Measurements from ENCODE around the gene GJB3. TPM values are rescaled to one million over a fixed set of nuclear protein-coding genes. Genes with fewer than 3 reads are reported as not detected.

The GJB3 gene
- total RNA-seq, 1 donor from 2014 or later: 29.7 TPM

- no peak for DNase-seq (ENCODE audit: low read depth)
- H3K36me3 ChIP-seq (ENCODE audit: control insufficient read depth, insufficient read depth, low read length): no peaks in the 10 kb centered on the region
- no peaks in the 10 kb centered on the region for H3K27me3 ChIP-seq (ENCODE audit: control insufficient read depth, insufficient read depth, low read length)
- no peak for TF ChIP-seq CTCF (IDR thresholded peaks at IDR 0.05; ENCODE audit: insufficient read depth, low read length, poor library complexity, severe bottlenecking)
- H3K4me3 ChIP-seq (ENCODE audit: low read depth, low read length): no peak overlapping the region
Measured at GRCh38 chr1:34746785-34747637, 34.0 kb upstream of the GJB3 start.

- no peaks in the 10 kb centered on the region for H3K27me3 ChIP-seq (ENCODE audit: control insufficient read depth, insufficient read depth, low read length)
- no peaks in the 10 kb centered on the region for H3K36me3 ChIP-seq (ENCODE audit: control insufficient read depth, insufficient read depth, low read length)
- DNase-seq (ENCODE audit: low read depth): no peak
- no peak for TF ChIP-seq CTCF (IDR thresholded peaks at IDR 0.05; ENCODE audit: insufficient read depth, low read length, poor library complexity, severe bottlenecking)
- H3K4me3 ChIP-seq (ENCODE audit: low read depth, low read length): no peak overlapping the region
Measured at GRCh38 chr1:34747638-34747941, 33.4 kb upstream of the GJB3 start.

- no peak for DNase-seq (ENCODE audit: low read depth)
- no peaks in the 10 kb centered on the region for H3K27me3 ChIP-seq (ENCODE audit: control insufficient read depth, insufficient read depth, low read length)
- H3K4me3 ChIP-seq (ENCODE audit: low read depth, low read length): no peak overlapping the region
- TF ChIP-seq CTCF (IDR thresholded peaks at IDR 0.05; ENCODE audit: insufficient read depth, low read length, poor library complexity, severe bottlenecking): no peak
- no peaks in the 10 kb centered on the region for H3K36me3 ChIP-seq (ENCODE audit: control insufficient read depth, insufficient read depth, low read length)
Measured at GRCh38 chr1:34749992-34750391, 31.0 kb upstream of the GJB3 start.

- DNase-seq (ENCODE audit: low read depth): no peak
- TF ChIP-seq CTCF (IDR thresholded peaks at IDR 0.05; ENCODE audit: insufficient read depth, low read length, poor library complexity, severe bottlenecking): no peak
- Histone ChIP-seq H3K36me3 (ENCODE audit: control insufficient read depth, insufficient read depth, low read length) (no peaks in the 10 kb centered on the region), H3K27me3 (ENCODE audit: control insufficient read depth, insufficient read depth, low read length) (no peaks in the 10 kb centered on the region), H3K4me3 (ENCODE audit: low read depth, low read length) (no peak overlapping the region)
Measured at GRCh38 chr1:34750610-34751009, 30.4 kb upstream of the GJB3 start.

GRCh38 chr1:34753163-34753562 lies 27.9 kb upstream of the GJB3 start:
- Histone ChIP-seq H3K27me3 (ENCODE audit: control insufficient read depth, insufficient read depth, low read length) (no peaks in the 10 kb centered on the region), H3K36me3 (ENCODE audit: control insufficient read depth, insufficient read depth, low read length) (no peaks in the 10 kb centered on the region), H3K4me3 (ENCODE audit: low read depth, low read length) (no peak overlapping the region)
- no peak for TF ChIP-seq CTCF (IDR thresholded peaks at IDR 0.05; ENCODE audit: insufficient read depth, low read length, poor library complexity, severe bottlenecking)
- DNase-seq (ENCODE audit: low read depth): no peak

Measured in kidney epithelial cell (primary cell).